SK-N-SH (cell line): ENCODE results near the gene ELMO1.

Source experiments
- CTCF ChIP-seq: fragments of 200-600 bp; sonication (generic); IDR thresholded peaks from 2 replicates; pipeline ENCODE4 v1.6.1; 2017; ENCODE audit warnings: antibody characterized with exemption, mild to moderate bottlenecking, moderate library complexity
- FOXM1 ChIP-seq: IDR thresholded peaks from 2 replicates; pipeline ENCODE4 v1.4.0; 2012; ENCODE audit warnings: low read depth, mild to moderate bottlenecking
- MAX ChIP-seq: IDR thresholded peaks from 2 replicates; pipeline ENCODE4 v1.4.0; 2012; ENCODE audit warnings: low read depth
- RFX5 ChIP-seq: IDR thresholded peaks from 2 replicates; pipeline ENCODE4 v1.6.1; 2012; ENCODE audit warnings: mild to moderate bottlenecking, improper control_type of control experiment, low read length
- YY1 ChIP-seq: IDR thresholded peaks from 2 replicates; pipeline ENCODE4 v1.4.0; 2012; ENCODE audit warnings: low read depth, mild to moderate bottlenecking

DNA sequence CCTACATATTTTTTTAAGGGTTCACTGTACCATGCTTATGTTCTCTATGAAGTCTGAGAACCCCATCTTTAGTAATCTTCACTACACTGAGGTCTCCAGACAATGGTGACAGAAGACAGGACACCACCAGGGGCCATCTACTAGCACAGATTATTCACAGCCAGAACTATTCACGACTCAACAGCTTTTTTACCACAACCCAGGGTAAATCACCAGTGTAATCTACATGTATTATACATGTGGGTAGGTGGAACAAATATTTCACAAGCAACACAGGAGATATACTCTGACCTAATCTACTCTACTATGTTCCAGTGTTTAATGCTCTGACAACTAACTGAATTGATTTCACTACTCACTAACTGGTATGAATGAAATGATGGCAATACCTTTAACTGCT lies 136.1 kb downstream of the ELMO1 start:
- TF ChIP-seq CTCF (no peak), MAX (no peak), RFX5 (no peak), FOXM1 (no peak), YY1 (no peak)
